GM12872 (cell line): ENCODE results near the gene MANBA.

ENCODE experiments used
- TF ChIP-seq, protein P1 (sequence below): IDR thresholded peaks from 3 replicates; pipeline ENCODE4 v1.5.1; 2011; ENCODE audit warnings: low read depth, mild to moderate bottlenecking, low read length, moderate library complexity; ENCODE audit not compliant: insufficient read depth

MANBA gene

DNA sequence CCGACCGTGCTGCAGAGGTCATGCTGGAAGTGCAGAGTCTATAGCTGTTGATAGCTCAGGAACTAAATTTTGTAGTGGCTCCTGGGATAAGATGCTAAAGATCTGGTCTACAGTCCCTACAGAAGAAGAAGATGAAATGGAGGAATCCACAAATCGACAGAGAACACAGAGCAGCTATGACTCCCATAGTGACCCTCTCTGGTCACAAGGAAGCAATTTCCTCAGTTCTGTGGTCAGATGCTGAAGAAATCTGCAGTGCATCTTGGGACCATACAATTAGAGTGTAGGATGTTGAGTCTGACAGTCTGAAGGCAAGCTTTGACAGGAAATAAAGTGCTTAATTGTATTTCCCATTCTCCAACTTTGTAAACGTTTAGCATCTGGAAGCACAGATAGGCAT lies 8.8 kb downstream of the MANBA start:
- TF ChIP-seq, protein P1, sequence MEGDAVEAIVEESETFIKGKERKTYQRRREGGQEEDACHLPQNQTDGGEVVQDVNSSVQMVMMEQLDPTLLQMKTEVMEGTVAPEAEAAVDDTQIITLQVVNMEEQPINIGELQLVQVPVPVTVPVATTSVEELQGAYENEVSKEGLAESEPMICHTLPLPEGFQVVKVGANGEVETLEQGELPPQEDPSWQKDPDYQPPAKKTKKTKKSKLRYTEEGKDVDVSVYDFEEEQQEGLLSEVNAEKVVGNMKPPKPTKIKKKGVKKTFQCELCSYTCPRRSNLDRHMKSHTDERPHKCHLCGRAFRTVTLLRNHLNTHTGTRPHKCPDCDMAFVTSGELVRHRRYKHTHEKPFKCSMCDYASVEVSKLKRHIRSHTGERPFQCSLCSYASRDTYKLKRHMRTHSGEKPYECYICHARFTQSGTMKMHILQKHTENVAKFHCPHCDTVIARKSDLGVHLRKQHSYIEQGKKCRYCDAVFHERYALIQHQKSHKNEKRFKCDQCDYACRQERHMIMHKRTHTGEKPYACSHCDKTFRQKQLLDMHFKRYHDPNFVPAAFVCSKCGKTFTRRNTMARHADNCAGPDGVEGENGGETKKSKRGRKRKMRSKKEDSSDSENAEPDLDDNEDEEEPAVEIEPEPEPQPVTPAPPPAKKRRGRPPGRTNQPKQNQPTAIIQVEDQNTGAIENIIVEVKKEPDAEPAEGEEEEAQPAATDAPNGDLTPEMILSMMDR = no peak

DNA sequence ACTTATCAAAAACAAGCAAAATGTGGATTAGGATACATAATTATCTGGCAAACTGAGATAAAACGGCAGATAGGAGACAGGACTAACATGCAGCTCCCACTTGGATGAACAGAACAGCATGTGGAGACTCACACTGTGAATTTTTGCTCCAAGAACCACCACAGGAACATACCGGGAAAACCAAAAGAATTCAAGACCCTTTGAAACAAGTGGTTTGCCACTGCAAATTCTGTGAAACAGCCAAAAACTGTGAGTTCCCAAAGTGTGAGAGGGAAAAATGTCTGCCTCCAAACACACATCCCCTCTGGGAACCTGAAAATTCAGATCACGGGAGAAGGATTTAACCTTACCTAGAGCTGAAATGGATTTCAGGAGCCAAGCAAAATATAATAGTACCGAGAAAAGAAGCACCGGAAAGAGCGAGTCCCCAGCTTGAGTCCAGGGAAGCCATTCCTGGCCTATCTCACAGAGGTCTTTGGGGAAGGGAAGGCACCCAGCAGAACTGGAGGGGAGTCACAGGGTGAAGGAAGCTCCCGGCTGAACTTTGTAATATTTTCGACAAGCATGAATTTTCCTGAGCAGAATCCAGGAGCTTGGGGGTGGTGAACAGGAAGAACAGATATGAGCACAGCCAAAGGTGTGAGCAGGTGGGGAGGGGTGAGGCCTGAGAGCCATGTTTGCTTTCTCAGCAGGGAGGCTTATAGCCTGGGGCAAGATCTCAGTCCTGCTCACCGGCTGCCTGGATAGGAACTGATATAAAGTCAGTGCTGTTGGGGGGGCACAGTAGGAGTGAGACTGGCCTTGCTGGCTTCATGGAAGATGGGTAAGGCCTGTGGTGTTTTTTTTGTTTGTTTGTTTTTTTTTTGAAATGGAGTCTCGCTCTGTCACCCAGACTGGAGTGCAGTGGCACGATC lies 23.9 kb downstream of the MANBA start:
- TF ChIP-seq, protein P1 = no peak

DNA sequence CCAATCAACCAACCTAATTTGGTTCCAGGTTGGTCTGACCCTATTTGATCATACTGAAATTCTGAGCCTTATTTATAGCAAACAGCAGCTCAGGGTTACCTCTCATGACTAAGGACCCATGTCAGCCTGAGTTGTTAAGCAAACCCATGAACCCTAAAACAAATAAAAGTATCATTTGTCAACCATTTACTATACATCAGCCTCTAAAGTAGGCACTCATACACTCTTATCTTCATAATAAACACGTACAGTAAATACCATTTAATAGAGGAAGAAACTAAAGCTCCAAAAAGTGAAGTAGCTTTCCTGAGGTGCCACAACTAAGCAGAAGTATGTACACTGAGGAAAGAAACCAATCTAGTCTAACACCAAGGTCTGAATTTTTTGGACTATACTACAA lies 25.2 kb downstream of the MANBA start:
- TF ChIP-seq, protein P1 = no peak

DNA sequence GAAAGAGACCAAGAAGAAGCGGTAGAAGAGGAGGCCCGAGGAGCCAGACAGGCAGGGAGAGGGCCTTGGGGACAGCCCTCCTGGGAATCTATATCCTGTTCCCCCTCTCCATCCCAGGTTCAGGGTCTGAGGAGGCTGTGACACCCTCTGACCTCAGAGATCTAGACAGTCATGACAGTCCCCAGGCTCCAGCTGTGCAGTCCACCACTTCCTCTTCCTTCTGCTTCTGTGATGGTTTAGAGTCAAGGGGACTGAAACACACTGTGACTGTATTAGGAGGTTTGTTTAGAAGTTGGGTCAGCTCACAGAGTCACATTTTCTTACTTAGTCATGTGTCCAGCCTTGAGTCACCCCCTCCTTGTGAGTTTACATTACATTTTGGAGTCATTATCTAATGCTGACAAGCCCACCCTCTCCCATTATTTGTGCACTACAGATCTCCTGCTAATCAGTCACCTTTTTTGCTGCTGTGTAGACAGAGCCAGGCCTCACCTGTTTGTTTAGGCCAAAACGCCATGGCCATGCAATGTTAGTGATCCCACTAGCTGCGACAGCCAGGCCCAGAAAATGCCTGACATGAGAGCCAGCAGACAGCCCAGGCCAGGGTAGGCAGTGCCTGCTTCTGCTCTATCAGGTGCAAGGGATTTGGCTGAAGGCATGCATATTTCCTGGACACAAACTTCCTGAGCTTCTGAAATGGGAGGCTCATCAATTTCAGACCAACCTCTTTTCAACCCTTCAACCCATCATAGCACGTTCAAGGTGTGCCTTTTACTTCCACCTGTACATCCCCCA lies 26.0 kb downstream of the MANBA start:
- TF ChIP-seq, protein P1 = no peak

DNA sequence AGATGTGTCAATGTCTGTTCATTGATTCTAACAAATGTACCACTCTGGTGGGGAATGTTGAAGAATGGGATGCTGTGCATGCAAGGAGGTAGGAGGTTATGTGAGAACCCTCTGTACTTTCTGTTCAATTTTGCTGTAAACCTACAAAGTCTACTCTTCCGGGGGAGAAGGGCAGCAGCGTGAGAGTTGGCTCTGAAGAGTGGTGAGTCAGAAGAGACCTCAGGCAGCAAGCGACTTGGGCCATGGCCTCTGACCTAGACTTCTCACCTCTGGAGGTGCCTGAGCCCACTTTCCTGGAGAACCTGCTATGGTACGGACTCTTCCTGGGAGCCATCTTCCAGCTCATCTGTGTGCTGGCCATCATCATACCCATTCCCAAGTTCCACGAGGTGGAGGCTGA lies 26.7 kb downstream of the MANBA start:
- TF ChIP-seq, protein P1 = no peak

DNA sequence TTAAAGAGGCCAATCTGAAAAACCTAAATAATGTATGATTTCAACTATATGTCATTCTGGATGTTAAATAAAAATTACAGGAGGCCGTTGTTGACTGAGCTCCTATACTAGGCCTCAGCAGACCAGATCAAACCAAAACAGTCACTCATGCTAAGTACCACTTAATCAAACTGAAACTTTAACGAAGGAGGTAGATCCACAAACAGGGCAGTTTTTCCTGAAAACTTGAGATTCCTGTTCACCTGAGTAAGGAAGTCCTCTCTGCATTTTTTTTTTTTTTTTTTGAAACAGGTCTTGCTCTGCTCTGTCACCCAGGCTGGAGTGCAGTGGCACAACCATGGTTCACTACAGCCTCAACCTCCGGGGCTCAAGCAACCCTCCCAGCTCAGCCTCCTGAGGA lies 27.7 kb downstream of the MANBA start:
- TF ChIP-seq, protein P1 = no peak

DNA sequence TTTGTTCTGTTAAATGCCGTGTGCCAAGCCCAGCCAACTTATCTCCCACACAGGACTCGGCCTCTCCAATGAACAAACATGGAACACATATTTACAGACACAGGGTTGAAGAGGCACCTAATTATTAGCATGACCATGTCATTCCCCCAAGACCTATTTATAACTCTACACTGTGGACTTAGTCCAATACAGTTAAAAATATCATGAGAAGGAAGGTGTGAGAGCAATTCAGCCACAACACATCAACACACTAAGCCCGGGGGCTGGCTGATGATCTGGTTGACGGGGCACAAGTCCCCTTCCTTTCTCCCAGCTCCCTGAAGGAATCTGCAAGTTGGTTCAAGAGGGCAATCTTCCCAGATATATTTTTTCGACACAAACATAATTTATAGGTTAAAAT lies 28.1 kb downstream of the MANBA start:
- TF ChIP-seq, protein P1 = no peak
